Neural crest cell (in vitro differentiated cells): Measurements from ENCODE around the gene CHML. TPM values are rescaled to one million over a fixed set of nuclear protein-coding genes. Genes with fewer than 3 reads are reported as not detected.
A peak's percentile ranks its signal among the peaks of the same experiment; 100 is the strongest.
"Not testable (repeated sequence)": the region's sequence is repeated elsewhere in the genome, so short reads cannot be mapped to it uniquely, and the experiment has no call there.

Source experiments
- DNase-seq: peaks from one replicate; pipeline ENCODE4 v3.0.0; 2021; ENCODE audit warnings: low read depth, mixed read lengths, low spot score
- H3K27ac Mint-ChIP-seq: one replicate; pipeline ENCODE4 v1.8.0; 2021; ENCODE audit warnings: mild to moderate bottlenecking, mixed read lengths; ENCODE audit not compliant: unreplicated experiment
- H3K27me3 Mint-ChIP-seq: 2 replicates; pipeline ENCODE4 v1.8.0; 2021; ENCODE audit warnings: low read depth, mild to moderate bottlenecking, mixed read lengths
- H3K36me3 Mint-ChIP-seq: 2 replicates; pipeline ENCODE4 v1.8.0; 2021; ENCODE audit warnings: low read depth, mild to moderate bottlenecking, mixed read lengths
- H3K4me1 Mint-ChIP-seq: 2 replicates; pipeline ENCODE4 v1.8.0; 2021; ENCODE audit warnings: mixed read lengths
- H3K4me3 Mint-ChIP-seq: one replicate; pipeline ENCODE4 v1.8.0; 2021; ENCODE audit warnings: mild to moderate bottlenecking, mixed read lengths
- H3K9me3 Mint-ChIP-seq: 2 replicates; pipeline ENCODE4 v1.8.0; 2021; ENCODE audit warnings: mixed read lengths
- CTCF ChIP-seq: fragments of 200-600 bp; sonication (generic); conservative IDR thresholded peaks from 2 replicates; pipeline ENCODE4 v1.5.0; 2021; ENCODE audit warnings: antibody characterized with exemption, mild to moderate bottlenecking
- long read RNA-seq: library from polyadenylated mRNA; unstranded; transcript quantifications from one replicate; pipeline ENCODE4 v2.0.0, GENCODE V29; 2020
- total RNA-seq: library from RNA; stranded (reverse); gene quantifications from 2 replicates; pipeline ENCODE4 v1.2.1, GENCODE V29; 2021

The CHML gene
- 21.3 and 22.5 TPM in 2 replicates for total RNA-seq
- long read RNA-seq, partial matches to known transcripts: 0 of 6 reads
- long read RNA-seq, other reads (novel, unspliced or antisense): 6 of 6 reads

GRCh38 chr1:241640149-241640866, at the start of gene CHML, which contains the start of gene OPN3:
Gene CHML (minus strand): TSS chr1:241640369. CDS start chr1:241635766, 4,603 bp downstream.
Gene OPN3 (minus strand): TSS chr1:241640369. CDS start chr1:241640254, 115 bp downstream.
- Mint-ChIP-seq H3K27me3 (no peaks in the 10 kb centered on the region), H3K9me3 (peaks cover 5% of the 10 kb centered on the region), H3K4me1 (peaks cover 33% of the 10 kb centered on the region), H3K4me3 (peak within 1 kb of the TSS; percentile 86), H3K36me3 (peaks cover 20% of the 10 kb centered on the region), H3K27ac (peak within 1 kb of the TSS; percentile 12)
- peak; percentile 32 for TF ChIP-seq CTCF
- peak; percentile 90 for DNase-seq

- DNase-seq: no peak
- H3K36me3 Mint-ChIP-seq: no peaks in the 10 kb centered on the region
- H3K4me1 Mint-ChIP-seq: no peaks in the 10 kb centered on the region
- peaks cover 2% of the 10 kb centered on the region for H3K9me3 Mint-ChIP-seq
- H3K27me3 Mint-ChIP-seq: no peaks in the 10 kb centered on the region
- no peak overlapping the region for H3K27ac Mint-ChIP-seq
- no peak for TF ChIP-seq CTCF
- H3K4me3 Mint-ChIP-seq: no peak overlapping the region
Observed at GRCh38 chr1:241688940-241689368, 48.8 kb upstream of the CHML start.

GRCh38 chr1:241684108-241684507, 43.9 kb upstream of the CHML start:
- Mint-ChIP-seq H3K27ac (no peak overlapping the region), H3K9me3 (peaks cover 3% of the 10 kb centered on the region), H3K4me3 (no peak overlapping the region), H3K4me1 (no peaks in the 10 kb centered on the region), H3K27me3 (peaks cover 14% of the 10 kb centered on the region), H3K36me3 (no peaks in the 10 kb centered on the region)
- no peak for TF ChIP-seq CTCF
- no peak for DNase-seq

GRCh38 chr1:241682921-241683320, 42.8 kb upstream of the CHML start:
- TF ChIP-seq CTCF: no peak
- H3K27me3 Mint-ChIP-seq: peaks cover 14% of the 10 kb centered on the region
- no peak for DNase-seq
- no peak overlapping the region for H3K4me3 Mint-ChIP-seq
- no peaks in the 10 kb centered on the region for H3K4me1 Mint-ChIP-seq
- no peak overlapping the region for H3K27ac Mint-ChIP-seq
- H3K36me3 Mint-ChIP-seq: no peaks in the 10 kb centered on the region
- H3K9me3 Mint-ChIP-seq: peaks cover 3% of the 10 kb centered on the region

- not testable (repeated sequence) for H3K4me3 Mint-ChIP-seq, H3K36me3 Mint-ChIP-seq, DNase-seq, H3K4me1 Mint-ChIP-seq, H3K27ac Mint-ChIP-seq, H3K9me3 Mint-ChIP-seq
- peaks cover 14% of the 10 kb centered on the region for H3K27me3 Mint-ChIP-seq
Observed at GRCh38 chr1:241681861-241682448, 41.8 kb upstream of the CHML start.

- H3K4me3 Mint-ChIP-seq: no peak overlapping the region
- peaks cover 3% of the 10 kb centered on the region for H3K9me3 Mint-ChIP-seq
Observed at GRCh38 chr1:241679961-241680360, 39.8 kb upstream of the CHML start.

More at GRCh38 chr1:241679961-241680360, 39.8 kb upstream of the CHML start:
- Mint-ChIP-seq H3K27me3 (peaks cover 17% of the 10 kb centered on the region), H3K4me1 (no peaks in the 10 kb centered on the region), H3K27ac (no peak overlapping the region), H3K36me3 (no peaks in the 10 kb centered on the region)
- no peak for DNase-seq
- TF ChIP-seq CTCF: no peak
